Stimulated activated effector memory CD8-positive, alpha-beta T cell treated with anti-CD3 and anti-CD28 coated beads, Interleukin-12 subunit alpha, Interleukin-12 subunit beta, amount 100 ng/mL, for 72 hours (primary cell): ENCODE results near the gene PLEKHG4B.
"Not testable (repeated sequence)": the region's sequence is repeated elsewhere in the genome, so short reads cannot be mapped to it uniquely, and the experiment has no call there.

ENCODE experiments used
- ATAC-seq: fragments of 150-1000 bp; cut with Tn5 transposase; 2 replicates; pipeline ENCODE4 v1.10.0; 2021
- DNase-seq, 2 donors: peaks; one replicate each; pipeline ENCODE4 v3.0.0; 2021 to 2022; ENCODE audit warnings: low spot score in 2 of 2
- H3K27ac Mint-ChIP-seq: one replicate; pipeline ENCODE4 v1.8.0; 2022; ENCODE audit warnings: mild to moderate bottlenecking, mixed read lengths
- H3K36me3 Mint-ChIP-seq: one replicate; pipeline ENCODE4 v1.8.0; 2022; ENCODE audit warnings: mild to moderate bottlenecking, mixed read lengths
- H3K4me1 Mint-ChIP-seq: one replicate; pipeline ENCODE4 v1.8.0; 2022; ENCODE audit warnings: mixed read lengths
- H3K4me3 Mint-ChIP-seq: one replicate; pipeline ENCODE4 v1.8.0; 2022; ENCODE audit warnings: mild to moderate bottlenecking, mixed read lengths
- H3K9me3 Mint-ChIP-seq: one replicate; pipeline ENCODE4 v1.8.0; 2022; ENCODE audit warnings: mixed read lengths

Gene PLEKHG4B

DNA sequence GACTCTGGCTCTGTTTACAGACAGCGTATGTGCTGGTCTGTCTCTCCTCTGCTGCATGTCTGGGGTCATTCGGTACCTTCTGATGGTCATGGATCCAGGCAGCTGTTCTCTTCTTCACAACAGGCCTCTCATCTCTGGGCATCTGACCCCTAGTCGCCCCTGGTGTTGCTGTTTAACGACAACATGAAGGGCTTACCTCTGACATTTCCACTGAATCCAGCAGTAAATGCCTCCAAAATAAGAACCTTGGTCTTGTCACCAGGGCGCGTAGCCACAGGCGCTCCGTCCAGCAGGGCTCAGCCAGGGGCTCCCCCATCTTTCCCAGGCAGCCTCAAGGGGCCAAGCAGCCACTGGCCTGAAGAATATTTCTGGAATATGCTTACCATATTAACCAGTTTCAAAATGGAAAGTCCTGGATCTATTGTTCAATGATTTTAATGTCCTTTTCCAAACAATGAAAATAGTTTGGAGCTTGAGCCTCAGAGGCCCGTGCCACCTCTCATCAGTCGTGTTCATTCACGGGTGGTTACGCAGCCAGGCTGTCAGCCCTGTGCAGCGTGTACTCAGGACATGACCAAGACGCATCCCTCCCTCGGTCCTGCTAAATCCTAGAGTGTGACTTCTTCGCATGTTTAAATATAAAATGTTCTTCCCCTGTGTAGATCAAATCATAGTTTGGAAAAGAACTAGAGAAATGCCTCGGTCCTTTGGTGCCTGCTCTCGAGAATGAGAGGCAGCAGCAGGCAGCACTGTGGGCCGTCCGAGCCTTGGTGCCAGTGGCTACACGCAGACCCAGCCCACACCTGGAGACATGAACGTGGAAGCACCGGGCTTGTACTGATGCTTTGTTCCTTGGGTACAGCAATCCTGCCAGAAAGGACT, 69.2 kb downstream of the PLEKHG4B start:
- H3K36me3 Mint-ChIP-seq: no peaks in the 10 kb centered on the region
- DNase-seq: no peak
- no peaks in the 10 kb centered on the region for H3K9me3 Mint-ChIP-seq
- no peak overlapping the region for H3K27ac Mint-ChIP-seq
- H3K4me3 Mint-ChIP-seq: no peak overlapping the region
- peaks cover 10% of the 10 kb centered on the region for H3K4me1 Mint-ChIP-seq
- no peak for ATAC-seq

DNA sequence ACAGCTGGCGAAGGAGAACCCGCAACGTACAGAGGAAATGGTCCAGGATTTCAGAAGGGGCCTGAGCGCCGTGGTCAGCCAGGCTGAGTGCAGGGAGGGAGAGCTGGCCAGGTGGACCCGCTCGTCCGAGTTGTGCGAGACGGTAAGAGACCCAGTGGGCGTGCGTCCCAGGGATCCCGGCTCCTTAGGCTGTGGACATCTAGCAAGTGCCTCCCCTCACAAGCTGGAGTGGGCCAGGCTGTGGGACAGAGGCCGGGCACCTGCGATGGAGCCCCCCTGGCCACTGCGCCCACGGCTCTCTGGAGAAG, 69.8 kb downstream of the PLEKHG4B start:
- H3K4me1 Mint-ChIP-seq: peaks cover 14% of the 10 kb centered on the region

DNA sequence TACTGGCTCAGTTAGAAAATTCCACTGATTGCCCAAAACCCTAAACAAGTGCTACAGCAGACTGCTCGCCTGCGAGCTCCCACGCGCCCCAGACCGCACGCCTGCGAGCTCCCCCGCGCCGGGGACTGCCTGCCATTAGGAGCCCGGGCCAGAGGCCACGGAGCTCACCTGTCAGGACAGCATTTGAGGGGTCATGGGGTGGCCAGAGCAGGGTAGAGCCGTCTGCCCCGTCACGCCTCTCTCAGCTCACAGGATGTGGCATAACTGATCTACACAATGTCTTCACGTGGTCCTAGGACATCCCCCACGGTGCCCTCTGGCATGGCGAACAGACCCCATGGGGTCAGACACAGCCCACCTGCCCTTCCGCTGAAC, 70.2 kb downstream of the PLEKHG4B start:
- no peak for ATAC-seq

More for the DNA sequence above, 69.8 kb downstream of the PLEKHG4B start:
- H3K9me3 Mint-ChIP-seq: no peaks in the 10 kb centered on the region
- H3K27ac Mint-ChIP-seq: no peak overlapping the region
- DNase-seq: no peak
- no peak for ATAC-seq
- H3K4me3 Mint-ChIP-seq: no peak overlapping the region
- H3K36me3 Mint-ChIP-seq: no peaks in the 10 kb centered on the region

DNA sequence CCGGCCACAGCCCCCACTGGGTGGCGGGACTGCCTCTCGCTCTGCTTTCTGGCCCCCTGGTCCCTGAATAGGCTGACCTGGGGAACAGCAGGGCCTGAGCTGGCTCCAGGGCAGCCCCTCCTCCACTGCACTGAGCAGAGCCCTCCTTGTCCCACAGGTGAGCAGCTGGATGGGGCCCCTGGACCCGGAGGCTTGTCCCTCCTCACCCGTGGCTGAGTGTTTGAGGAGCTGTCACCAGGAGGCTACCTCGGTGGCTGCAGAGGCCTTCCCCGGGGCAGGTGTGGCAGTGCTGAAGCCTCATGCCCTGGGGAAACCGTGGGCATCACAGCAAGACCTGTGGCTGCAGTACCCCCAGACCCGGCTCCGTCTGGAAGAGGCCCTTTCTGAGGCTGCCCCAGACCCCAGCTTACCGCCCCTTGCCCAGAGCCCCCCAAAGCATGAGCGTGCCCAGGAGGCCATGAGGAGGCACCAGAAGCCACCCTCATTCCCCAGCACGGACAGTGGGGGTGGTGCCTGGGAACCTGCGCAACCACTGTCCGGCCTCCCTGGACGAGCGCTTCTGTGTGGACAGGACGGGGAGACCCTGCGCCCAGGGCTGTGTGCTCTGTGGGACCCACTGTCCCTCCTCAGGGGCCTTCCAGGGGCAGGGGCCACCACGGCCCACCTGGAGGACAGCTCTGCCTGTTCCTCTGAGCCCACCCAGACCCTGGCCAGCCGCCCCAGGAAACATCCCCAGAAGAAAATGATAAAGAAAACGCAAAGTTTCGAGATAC, 70.8 kb downstream of the PLEKHG4B start:
- no peak for ATAC-seq
- Mint-ChIP-seq H3K4me1 (peaks cover 14% of the 10 kb centered on the region), H3K9me3 (no peaks in the 10 kb centered on the region), H3K27ac (no peak overlapping the region), H3K4me3 (no peak overlapping the region), H3K36me3 (no peaks in the 10 kb centered on the region)
- no peak for DNase-seq

More for the DNA sequence above, 70.2 kb downstream of the PLEKHG4B start:
- Mint-ChIP-seq H3K27ac (no peak overlapping the region), H3K9me3 (no peaks in the 10 kb centered on the region), H3K4me1 (peaks cover 14% of the 10 kb centered on the region), H3K36me3 (no peaks in the 10 kb centered on the region), H3K4me3 (no peak overlapping the region)
- DNase-seq: no peak

DNA sequence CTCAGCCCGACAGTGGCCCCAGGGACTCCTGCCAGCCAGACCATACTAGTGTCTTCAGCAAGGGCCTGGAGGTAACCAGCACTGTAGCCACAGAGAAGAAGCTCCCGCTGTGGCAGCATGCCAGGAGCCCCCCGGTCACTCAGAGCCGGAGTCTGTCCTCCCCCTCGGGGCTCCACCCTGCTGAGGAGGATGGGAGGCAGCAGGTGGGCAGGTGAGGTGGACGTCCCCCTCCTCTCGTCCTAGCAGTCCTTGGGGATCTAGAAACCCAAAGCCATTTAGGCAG, 71.3 kb downstream of the PLEKHG4B start:
- Mint-ChIP-seq H3K4me1 (peaks cover 14% of the 10 kb centered on the region), H3K36me3 (no peaks in the 10 kb centered on the region), H3K27ac (no peak overlapping the region), H3K4me3 (no peak overlapping the region), H3K9me3 (no peaks in the 10 kb centered on the region)
- DNase-seq (no peak), ATAC-seq (no peak)

DNA sequence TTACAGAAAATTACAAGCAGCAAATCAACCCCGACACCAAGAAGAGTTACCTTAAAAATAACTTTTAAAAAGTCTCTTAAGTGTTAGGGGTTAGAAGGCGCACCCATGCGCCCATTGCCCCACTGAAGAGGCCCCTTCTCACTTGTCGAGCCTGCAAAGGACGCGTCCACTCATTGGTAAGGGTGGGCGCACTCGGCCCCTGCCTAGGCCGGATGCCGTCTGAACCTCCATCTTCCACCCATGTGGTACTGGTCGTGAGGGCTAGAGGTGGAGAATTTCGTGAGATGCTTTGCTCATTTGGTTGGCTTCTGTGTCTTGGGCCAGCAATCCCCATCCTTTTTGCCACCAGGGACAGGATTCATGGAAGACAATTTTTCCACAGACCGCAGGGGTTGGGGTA, 71.9 kb downstream of the PLEKHG4B start:
- Mint-ChIP-seq H3K36me3 (no peaks in the 10 kb centered on the region), H3K4me3 (no peak overlapping the region), H3K4me1 (peaks cover 14% of the 10 kb centered on the region), H3K27ac (no peak overlapping the region), H3K9me3 (no peaks in the 10 kb centered on the region)
- ATAC-seq (no peak), DNase-seq (no peak)

DNA sequence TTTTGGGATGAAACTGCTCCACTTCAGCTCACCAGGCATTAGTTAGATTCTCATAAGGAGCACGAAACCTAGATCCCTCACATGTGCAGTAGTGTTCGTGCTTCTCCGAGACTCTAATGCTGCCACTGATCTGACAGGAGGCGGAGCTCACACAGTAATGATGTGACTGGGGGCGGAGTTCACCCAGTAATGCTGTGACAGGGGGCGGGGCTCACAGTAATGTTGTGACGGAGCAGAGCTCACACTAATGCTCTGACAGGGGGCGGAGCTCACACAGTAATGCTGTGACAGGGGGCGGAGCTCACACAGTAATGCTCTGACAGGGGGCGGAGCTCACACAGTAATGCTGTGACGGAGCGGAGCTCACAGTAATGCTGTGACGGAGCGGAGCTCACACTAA, 72.3 kb downstream of the PLEKHG4B start:
- no peak for ATAC-seq
- no peak for DNase-seq
- Mint-ChIP-seq H3K4me3 (no peak overlapping the region), H3K36me3 (no peaks in the 10 kb centered on the region), H3K9me3 (no peaks in the 10 kb centered on the region), H3K27ac (no peak overlapping the region), H3K4me1 (peaks cover 12% of the 10 kb centered on the region)

DNA sequence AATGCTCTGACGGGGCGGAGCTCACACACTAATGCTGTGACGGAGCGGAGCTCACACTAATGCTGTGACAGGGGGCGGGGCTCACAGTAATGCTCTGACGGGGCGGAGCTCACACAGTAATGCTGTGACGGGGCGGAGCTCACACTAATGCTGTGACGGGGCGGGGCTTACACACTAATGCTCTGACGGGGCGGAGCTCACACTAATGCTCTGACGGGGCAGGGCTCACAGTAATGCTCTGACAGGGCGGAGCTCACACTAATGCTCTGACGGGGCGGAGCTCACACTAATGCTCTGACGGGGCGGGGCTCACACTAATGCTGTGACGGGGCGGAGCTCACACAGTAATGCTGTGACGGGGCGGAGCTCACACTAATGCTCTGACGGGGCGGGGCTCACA, 72.8 kb downstream of the PLEKHG4B start:
- not testable (repeated sequence) for H3K36me3 Mint-ChIP-seq, H3K27ac Mint-ChIP-seq, ATAC-seq, H3K4me3 Mint-ChIP-seq, DNase-seq, H3K9me3 Mint-ChIP-seq, H3K4me1 Mint-ChIP-seq

DNA sequence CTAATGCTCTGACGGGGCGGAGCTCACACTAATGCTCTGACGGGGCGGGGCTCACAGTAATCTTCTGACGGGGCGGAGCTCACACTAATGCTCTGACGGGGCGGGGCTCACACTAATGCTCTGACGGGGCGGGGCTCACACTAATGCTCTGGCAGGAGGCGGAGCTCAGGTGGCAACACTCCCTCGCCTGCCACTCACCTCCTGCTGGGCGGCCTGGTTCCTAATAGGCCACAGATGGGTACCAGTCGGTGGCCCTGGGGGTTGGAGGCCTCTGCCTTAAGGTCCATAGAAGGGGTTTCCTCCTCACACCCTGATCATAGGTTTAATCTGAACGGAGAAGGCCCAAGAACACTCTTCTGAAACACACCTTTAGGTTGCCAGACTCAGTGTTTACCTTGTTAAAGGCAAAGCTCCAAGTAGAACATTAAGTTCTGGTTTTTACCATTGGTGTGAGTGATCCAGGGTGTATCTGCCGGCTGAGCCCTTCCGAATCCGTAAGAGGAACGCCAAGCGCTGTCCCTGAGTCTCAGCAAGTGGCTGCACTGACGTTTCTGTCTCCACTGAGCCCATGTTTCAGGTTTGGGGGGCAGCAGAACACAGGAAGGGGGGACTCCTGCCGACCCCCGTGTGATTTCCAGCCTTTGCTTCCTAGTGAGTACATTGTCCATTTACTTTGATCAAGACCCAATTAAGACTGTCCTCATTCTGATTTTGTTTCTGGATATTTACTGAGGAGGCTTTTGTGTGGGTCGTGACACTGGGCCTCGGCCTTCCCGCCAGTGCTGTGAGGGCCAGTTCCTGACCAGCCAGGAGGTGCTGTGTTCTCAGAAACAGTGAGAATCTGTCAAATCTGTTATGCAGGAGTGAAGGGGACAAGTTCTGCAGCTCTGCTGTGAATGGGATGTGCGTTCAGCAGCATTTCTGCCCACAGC, 74.7 kb downstream of the PLEKHG4B start:
- DNase-seq (no peak), ATAC-seq (no peak)
- Mint-ChIP-seq H3K4me1 (peaks cover 4% of the 10 kb centered on the region), H3K4me3 (no peak overlapping the region), H3K27ac (no peak overlapping the region), H3K36me3 (no peaks in the 10 kb centered on the region), H3K9me3 (no peaks in the 10 kb centered on the region)

DNA sequence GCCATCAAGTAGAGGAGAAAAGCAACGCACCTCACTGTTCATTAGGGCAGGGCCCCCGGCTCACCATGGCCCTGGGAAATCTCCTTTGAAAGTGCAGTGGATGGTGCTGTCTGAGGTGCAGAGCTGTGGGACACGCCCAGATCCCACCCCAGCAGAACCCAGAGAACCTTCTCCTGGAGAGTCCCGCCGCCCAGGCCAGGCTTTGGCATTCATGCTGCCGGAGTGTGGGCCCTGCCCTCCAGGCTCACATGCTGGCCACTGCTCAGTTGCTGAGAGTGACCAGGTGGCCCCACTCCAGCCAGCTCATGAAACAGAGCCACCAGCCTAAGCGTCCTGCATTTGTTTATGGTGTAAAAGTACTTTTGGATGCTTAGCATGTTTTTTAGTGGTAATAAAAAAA, 75.5 kb downstream of the PLEKHG4B start:
- Mint-ChIP-seq H3K4me1 (peaks cover 4% of the 10 kb centered on the region), H3K36me3 (no peaks in the 10 kb centered on the region), H3K9me3 (no peaks in the 10 kb centered on the region), H3K4me3 (no peak overlapping the region), H3K27ac (no peak overlapping the region)
- DNase-seq (no peak), ATAC-seq (no peak)

DNA sequence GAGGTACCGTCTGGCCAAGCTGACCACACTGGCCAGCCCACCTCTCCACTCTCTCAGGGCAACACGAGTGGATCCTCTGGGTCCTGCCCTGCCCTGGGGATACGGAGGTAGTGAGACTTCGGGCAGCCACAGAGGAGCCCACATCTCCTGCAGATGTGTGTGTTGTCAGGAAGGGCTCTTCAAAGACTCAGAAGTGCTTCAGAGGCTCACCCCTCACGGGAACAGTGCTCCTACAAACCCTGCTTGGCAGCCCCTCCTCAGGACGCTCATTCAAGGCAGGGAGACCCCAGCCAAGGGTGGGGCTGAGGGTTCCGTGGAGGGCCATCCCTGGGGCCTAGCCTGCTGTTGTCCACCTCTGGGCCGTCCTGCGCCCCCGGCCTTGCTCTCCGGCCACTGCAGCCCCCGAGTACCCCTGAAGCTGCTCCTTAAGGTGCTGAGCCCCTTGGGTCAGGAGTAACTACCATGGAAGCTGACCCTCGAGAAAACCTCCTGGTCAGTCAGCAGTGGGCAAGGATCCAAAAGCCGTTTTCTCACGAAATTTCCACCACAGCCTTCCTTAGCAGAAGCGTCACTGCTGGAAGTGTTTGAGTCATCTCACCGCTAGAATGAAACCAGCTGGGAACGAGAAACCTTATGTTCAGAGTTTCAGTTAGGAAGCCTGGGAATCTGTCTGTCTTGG, 76.2 kb downstream of the PLEKHG4B start:
- Mint-ChIP-seq H3K4me3 (no peak overlapping the region), H3K27ac (no peak overlapping the region), H3K4me1 (peaks cover 4% of the 10 kb centered on the region), H3K9me3 (no peaks in the 10 kb centered on the region), H3K36me3 (no peaks in the 10 kb centered on the region)
- DNase-seq: no peak
- no peak for ATAC-seq

DNA sequence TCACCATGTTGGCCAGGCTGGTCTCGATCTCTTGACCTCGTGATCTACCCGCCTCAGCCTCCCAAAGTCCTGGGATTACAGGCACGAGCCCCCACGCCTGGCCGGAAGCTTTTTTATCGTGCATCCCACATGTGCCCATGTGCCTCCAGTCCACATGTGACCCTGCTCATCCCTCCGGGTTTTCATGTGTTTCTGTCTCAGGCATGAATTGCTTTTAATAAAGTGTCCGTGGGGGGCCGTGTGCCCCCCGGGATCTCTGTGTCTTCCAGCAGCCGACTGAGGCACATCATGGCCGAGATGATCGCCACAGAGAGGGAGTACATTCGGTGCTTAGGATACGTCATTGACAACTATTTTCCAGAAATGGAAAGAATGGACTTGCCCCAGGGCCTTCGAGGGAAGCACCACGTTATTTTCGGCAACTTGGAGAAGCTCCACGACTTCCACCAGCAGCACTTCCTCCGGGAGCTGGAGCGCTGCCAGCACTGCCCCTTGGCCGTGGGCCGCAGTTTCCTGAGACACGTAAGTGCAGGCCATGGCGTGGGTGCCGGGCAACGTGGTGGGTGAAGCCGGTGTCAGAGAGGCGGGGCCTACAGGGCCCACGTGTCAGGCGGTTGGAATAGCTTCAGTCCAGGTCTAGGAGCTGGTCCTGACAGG, 77.2 kb downstream of the PLEKHG4B start:
- ATAC-seq (no peak), DNase-seq (no peak)
- H3K4me3 Mint-ChIP-seq: no peak overlapping the region
- peaks cover 4% of the 10 kb centered on the region for H3K4me1 Mint-ChIP-seq
- H3K27ac Mint-ChIP-seq: no peak overlapping the region
- H3K9me3 Mint-ChIP-seq: no peaks in the 10 kb centered on the region
- H3K36me3 Mint-ChIP-seq: no peaks in the 10 kb centered on the region

DNA sequence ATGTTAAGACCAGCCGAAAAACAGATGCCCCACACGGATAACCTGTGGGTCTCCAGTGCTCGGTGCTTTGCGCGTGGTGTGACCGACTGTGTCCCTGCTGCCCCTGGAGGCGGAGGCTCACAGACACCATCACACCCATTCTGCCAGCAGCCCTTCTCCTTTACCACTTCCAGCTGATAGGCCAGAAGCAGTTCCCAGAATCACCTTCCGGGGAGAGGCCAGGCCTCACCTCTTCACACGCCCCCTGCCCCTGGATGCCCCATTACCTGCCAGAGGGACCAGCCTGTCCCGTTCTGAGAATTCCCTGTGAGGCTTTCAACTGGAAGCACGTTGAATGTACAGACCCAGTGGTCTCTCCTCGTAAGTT, 77.7 kb downstream of the PLEKHG4B start:
- no peak for DNase-seq
- no peaks in the 10 kb centered on the region for H3K36me3 Mint-ChIP-seq

DNA sequence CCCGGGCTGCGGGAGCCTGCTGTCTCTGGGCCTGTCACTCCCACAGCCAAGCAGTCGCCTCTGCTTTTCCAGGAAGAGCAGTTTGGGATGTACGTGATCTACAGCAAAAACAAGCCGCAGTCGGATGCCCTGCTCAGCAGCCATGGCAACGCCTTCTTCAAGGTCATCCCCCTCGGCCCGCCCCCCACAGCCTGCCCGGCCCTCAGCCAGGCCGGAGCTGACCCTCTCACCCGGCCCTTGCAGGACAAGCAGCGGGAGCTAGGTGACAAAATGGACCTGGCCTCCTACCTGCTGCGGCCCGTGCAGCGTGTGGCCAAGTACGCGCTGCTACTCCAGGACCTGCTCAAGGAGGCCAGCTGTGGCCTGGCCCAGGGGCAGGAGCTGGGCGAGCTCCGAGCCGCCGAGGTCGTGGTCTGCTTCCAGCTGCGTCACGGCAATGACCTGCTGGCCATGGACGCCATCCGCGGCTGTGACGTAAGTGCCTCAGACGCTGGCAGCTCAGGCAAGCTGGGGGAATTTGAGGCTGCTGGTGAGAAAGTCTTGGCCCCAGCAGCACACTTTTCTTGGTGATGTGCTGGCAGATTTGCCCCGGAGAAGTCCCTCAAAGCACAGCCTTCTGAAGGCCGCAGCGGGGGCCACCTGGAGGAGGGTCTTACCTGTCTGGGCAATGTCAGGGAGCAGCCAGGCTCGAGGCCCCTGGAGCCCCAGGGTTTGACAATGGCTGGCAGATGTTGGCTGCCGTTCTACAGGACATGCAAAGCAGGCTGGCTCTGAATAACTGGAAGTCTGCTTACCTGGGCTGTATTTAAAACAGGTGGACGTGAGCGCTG, 79.2 kb downstream of the PLEKHG4B start:
- ATAC-seq (no peak), DNase-seq (no peak)
- no peak overlapping the region for H3K27ac Mint-ChIP-seq
- no peaks in the 10 kb centered on the region for H3K36me3 Mint-ChIP-seq
- H3K9me3 Mint-ChIP-seq: no peaks in the 10 kb centered on the region
- no peak overlapping the region for H3K4me3 Mint-ChIP-seq
- H3K4me1 Mint-ChIP-seq: peaks cover 4% of the 10 kb centered on the region

More for the DNA sequence above, 77.7 kb downstream of the PLEKHG4B start:
- H3K4me1 Mint-ChIP-seq: peaks cover 4% of the 10 kb centered on the region
- H3K4me3 Mint-ChIP-seq: no peak overlapping the region
- no peak for ATAC-seq
- no peaks in the 10 kb centered on the region for H3K9me3 Mint-ChIP-seq
- no peak overlapping the region for H3K27ac Mint-ChIP-seq
